ENCODE results near the gene DOCK2. TPM values are rescaled to one million over a fixed set of nuclear protein-coding genes. Genes with fewer than 3 reads are reported as not detected.

DOCK2 gene
- total RNA-seq, 4 donors from 2014 or later, result 2.0 to 17.4 (median 7.5) TPM

GRCh38 chr5:169788168-169788567 is 151.1 kb downstream of the DOCK2 start:
- H3K27me3 ChIP-seq, result no peaks in the 10 kb centered on the region
- H3K27ac ChIP-seq, result no peak overlapping the region
- H3K9me3 ChIP-seq, result no peaks in the 10 kb centered on the region
- no peak for DNase-seq
- H3K36me3 ChIP-seq, result no peaks in the 10 kb centered on the region
- no peak overlapping the region for H3K4me3 ChIP-seq
- intact Hi-C loops (cut with DNase I; ENCODE audit: low total_unique reads), result no loop called here
- TF ChIP-seq POLR2A (IDR thresholded peaks at IDR 0.05) (no peak), CTCF (IDR thresholded peaks at IDR 0.05) (no peak)
- no peaks in the 10 kb centered on the region for H3K4me1 ChIP-seq

GRCh38 chr5:169789417-169789940 is 152.4 kb downstream of the DOCK2 start:
- intact Hi-C loops (cut with DNase I; ENCODE audit: low total_unique reads), result no loop called here

GRCh38 chr5:169791251-169791650 is 154.2 kb downstream of the DOCK2 start:
- H3K9me3 ChIP-seq, result no peaks in the 10 kb centered on the region
- H3K27ac ChIP-seq, result no peak overlapping the region
- TF ChIP-seq POLR2A (IDR thresholded peaks at IDR 0.05) (no peak), CTCF (IDR thresholded peaks at IDR 0.05) (no peak)
- no peaks in the 10 kb centered on the region for H3K36me3 ChIP-seq
- intact Hi-C loops (cut with DNase I; ENCODE audit: low total_unique reads), result no loop called here
- no peak for DNase-seq
- H3K4me1 ChIP-seq, result no peaks in the 10 kb centered on the region
- no peaks in the 10 kb centered on the region for H3K27me3 ChIP-seq
- H3K4me3 ChIP-seq, result no peak overlapping the region

More at GRCh38 chr5:169789417-169789940, 152.4 kb downstream of the DOCK2 start:
- Histone ChIP-seq H3K4me1 (no peaks in the 10 kb centered on the region), H3K9me3 (no peaks in the 10 kb centered on the region), H3K36me3 (no peaks in the 10 kb centered on the region), H3K27ac (no peak overlapping the region), H3K27me3 (no peaks in the 10 kb centered on the region), H3K4me3 (no peak overlapping the region)
- TF ChIP-seq POLR2A (IDR thresholded peaks at IDR 0.05) (no peak), CTCF (IDR thresholded peaks at IDR 0.05) (no peak)
- DNase-seq, result no peak

- no peak overlapping the region for H3K4me3 ChIP-seq
These were observed 158.3 kb downstream of the DOCK2 start for GRCh38 chr5:169795338-169795737.

GRCh38 chr5:169796731-169797130 is 159.7 kb downstream of the DOCK2 start:
- Histone ChIP-seq H3K27ac (no peak overlapping the region), H3K4me1 (no peaks in the 10 kb centered on the region), H3K4me3 (no peak overlapping the region), H3K27me3 (no peaks in the 10 kb centered on the region), H3K36me3 (no peaks in the 10 kb centered on the region), H3K9me3 (no peaks in the 10 kb centered on the region)
- intact Hi-C loops (cut with DNase I; ENCODE audit: low total_unique reads), result no loop called here
- DNase-seq, result no peak
- TF ChIP-seq POLR2A (IDR thresholded peaks at IDR 0.05), result no peak
- no peak for TF ChIP-seq CTCF (IDR thresholded peaks at IDR 0.05)

More at GRCh38 chr5:169795338-169795737, 158.3 kb downstream of the DOCK2 start:
- no peaks in the 10 kb centered on the region for H3K27me3 ChIP-seq
- H3K9me3 ChIP-seq, result no peaks in the 10 kb centered on the region
- H3K36me3 ChIP-seq, result no peaks in the 10 kb centered on the region
- intact Hi-C loops (cut with DNase I; ENCODE audit: low total_unique reads), result no loop called here
- no peak for DNase-seq
- no peak overlapping the region for H3K27ac ChIP-seq
- TF ChIP-seq POLR2A (IDR thresholded peaks at IDR 0.05) (no peak), CTCF (IDR thresholded peaks at IDR 0.05) (no peak)
- no peaks in the 10 kb centered on the region for H3K4me1 ChIP-seq

All from uterus (tissue), 4 donors.